Astrocyte (in vitro differentiated cells and primary cell): ENCODE results near the gene BARX2. TPM values are rescaled to one million over a fixed set of nuclear protein-coding genes. Genes with fewer than 3 reads are reported as not detected.
A peak's percentile ranks its signal among the peaks of the same experiment; 100 is the strongest.
"Not testable (repeated sequence)": the region's sequence is repeated elsewhere in the genome, so short reads cannot be mapped to it uniquely, and the experiment has no call there.

Experiments used
- DNase-seq: peaks from one replicate; pipeline ENCODE4 v3.0.0-alpha.2; 2010; ENCODE audit warnings: low read depth
- FAIRE-seq: peaks from 2 replicates; lab custom pipeline; 2011; peaks lifted over from hg19 to GRCh38; lab: Jason Lieb, UNC
- H2AFZ ChIP-seq: 2 replicates; pipeline ENCODE4 v1.6.0; 2012; ENCODE audit warnings: low read depth, low read length, inconsistent platforms
- H3K27ac ChIP-seq: 2 replicates; pipeline ENCODE4 v1.5.1; 2011; ENCODE audit warnings: low read depth, low read length, inconsistent platforms
- H3K27me3 ChIP-seq: 2 replicates; pipeline ENCODE4 v1.6.0; 2011; ENCODE audit warnings: low read length, inconsistent platforms; ENCODE audit not compliant: insufficient read depth
- H3K36me3 ChIP-seq: 2 replicates; pipeline ENCODE4 v1.5.1; 2011; ENCODE audit warnings: low read length, inconsistent platforms; ENCODE audit not compliant: insufficient read depth
- H3K4me1 ChIP-seq: 2 replicates; pipeline ENCODE4 v1.5.1; 2011; ENCODE audit warnings: low read length, inconsistent platforms; ENCODE audit not compliant: insufficient read depth
- H3K4me2 ChIP-seq: 2 replicates; pipeline ENCODE4 v1.6.0; 2012; ENCODE audit warnings: low read length, inconsistent platforms
- H3K4me3 ChIP-seq: 2 replicates; pipeline ENCODE4 v1.5.1; 2011; ENCODE audit warnings: low read depth, mild to moderate bottlenecking, low read length, inconsistent platforms; ENCODE audit not compliant: insufficient read depth
- H3K79me2 ChIP-seq: 2 replicates; pipeline ENCODE4 v1.6.0; 2012; ENCODE audit warnings: mild to moderate bottlenecking, low read length, inconsistent platforms; ENCODE audit not compliant: insufficient read depth
- H3K9ac ChIP-seq: 2 replicates; pipeline ENCODE4 v1.6.0; 2012; ENCODE audit warnings: mild to moderate bottlenecking, low read length, inconsistent platforms
- H3K9me3 ChIP-seq: 2 replicates; pipeline ENCODE4 v1.5.1; 2012; ENCODE audit warnings: low read depth, mild to moderate bottlenecking, low read length, inconsistent platforms; ENCODE audit not compliant: insufficient read depth
- H4K20me1 ChIP-seq: 2 replicates; pipeline ENCODE4 v1.6.0; 2012; ENCODE audit warnings: low read length, inconsistent platforms; ENCODE audit not compliant: insufficient read depth
- H3K27ac Mint-ChIP-seq: one replicate; pipeline ENCODE4 v1.8.0; 2021; ENCODE audit warnings: mild to moderate bottlenecking, mixed read lengths; ENCODE audit not compliant: unreplicated experiment
- H3K27me3 Mint-ChIP-seq: one replicate; pipeline ENCODE4 v1.8.0; 2021; ENCODE audit warnings: low read depth, mixed read lengths; ENCODE audit not compliant: unreplicated experiment
- H3K36me3 Mint-ChIP-seq: one replicate; pipeline ENCODE4 v1.8.0; 2021; ENCODE audit warnings: low read depth, mixed read lengths; ENCODE audit not compliant: unreplicated experiment
- H3K4me1 Mint-ChIP-seq: one replicate; pipeline ENCODE4 v1.8.0; 2021; ENCODE audit warnings: low read depth, mixed read lengths; ENCODE audit not compliant: unreplicated experiment
- H3K4me3 Mint-ChIP-seq: one replicate; pipeline ENCODE4 v1.8.0; 2021; ENCODE audit warnings: mild to moderate bottlenecking, moderate library complexity, mixed read lengths; ENCODE audit not compliant: unreplicated experiment
- H3K9me3 Mint-ChIP-seq: one replicate; pipeline ENCODE4 v1.8.0; 2021; ENCODE audit warnings: mild to moderate bottlenecking, mixed read lengths; ENCODE audit not compliant: unreplicated experiment
- EZH2 ChIP-seq: IDR thresholded peaks from 2 replicates; pipeline ENCODE4 v1.6.1; 2012; ENCODE audit warnings: mild to moderate bottlenecking, low read length, inconsistent platforms; ENCODE audit not compliant: insufficient read depth
- total RNA-seq: library from RNA; stranded (reverse); gene quantifications from 2 replicates; pipeline ENCODE4 v1.2.1, GENCODE V29; 2021
- TF ChIP-seq, protein P1 (sequence below): IDR thresholded peaks from 2 replicates; pipeline ENCODE4 v1.5.1; 2011; ENCODE audit warnings: low read depth, mild to moderate bottlenecking, inconsistent platforms, low read length, moderate library complexity; ENCODE audit not compliant: insufficient read depth

BARX2 gene
- total RNA-seq, 1 donor from 2014 or later = not detected

DNA sequence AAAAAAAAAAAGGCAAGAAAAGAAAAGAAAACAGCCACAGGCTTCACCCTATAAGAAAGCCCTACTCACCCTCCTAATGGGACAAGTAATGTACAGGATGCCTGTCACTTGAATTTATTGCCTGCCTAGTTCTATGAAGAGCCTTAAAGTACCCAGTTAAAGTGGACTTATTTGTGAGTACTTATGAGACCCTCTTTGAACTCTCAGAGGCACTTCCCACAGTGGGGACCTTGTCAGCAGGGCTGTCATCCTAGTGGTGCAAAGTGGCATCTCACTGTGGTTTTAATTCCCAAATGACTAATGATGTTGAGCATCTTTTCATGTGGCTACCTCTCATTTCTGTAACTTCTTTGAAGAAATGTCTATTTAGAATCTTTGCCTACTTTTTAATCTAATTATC is 41.8 kb upstream of the BARX2 start:
- no peak overlapping the region for H3K4me3 ChIP-seq
- H3K27me3 Mint-ChIP-seq = no peaks in the 10 kb centered on the region
- H3K27ac Mint-ChIP-seq = no peak overlapping the region
- DNase-seq (no peak), FAIRE-seq (no peak)
- no peaks in the 10 kb centered on the region for H3K4me1 Mint-ChIP-seq
- H3K4me1 ChIP-seq = no peaks in the 10 kb centered on the region
- TF ChIP-seq EZH2 = no peak
- TF ChIP-seq, protein P1, sequence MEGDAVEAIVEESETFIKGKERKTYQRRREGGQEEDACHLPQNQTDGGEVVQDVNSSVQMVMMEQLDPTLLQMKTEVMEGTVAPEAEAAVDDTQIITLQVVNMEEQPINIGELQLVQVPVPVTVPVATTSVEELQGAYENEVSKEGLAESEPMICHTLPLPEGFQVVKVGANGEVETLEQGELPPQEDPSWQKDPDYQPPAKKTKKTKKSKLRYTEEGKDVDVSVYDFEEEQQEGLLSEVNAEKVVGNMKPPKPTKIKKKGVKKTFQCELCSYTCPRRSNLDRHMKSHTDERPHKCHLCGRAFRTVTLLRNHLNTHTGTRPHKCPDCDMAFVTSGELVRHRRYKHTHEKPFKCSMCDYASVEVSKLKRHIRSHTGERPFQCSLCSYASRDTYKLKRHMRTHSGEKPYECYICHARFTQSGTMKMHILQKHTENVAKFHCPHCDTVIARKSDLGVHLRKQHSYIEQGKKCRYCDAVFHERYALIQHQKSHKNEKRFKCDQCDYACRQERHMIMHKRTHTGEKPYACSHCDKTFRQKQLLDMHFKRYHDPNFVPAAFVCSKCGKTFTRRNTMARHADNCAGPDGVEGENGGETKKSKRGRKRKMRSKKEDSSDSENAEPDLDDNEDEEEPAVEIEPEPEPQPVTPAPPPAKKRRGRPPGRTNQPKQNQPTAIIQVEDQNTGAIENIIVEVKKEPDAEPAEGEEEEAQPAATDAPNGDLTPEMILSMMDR = peak; percentile 16
- no peaks in the 10 kb centered on the region for H3K36me3 ChIP-seq
- no peaks in the 10 kb centered on the region for H4K20me1 ChIP-seq
- H3K9ac ChIP-seq = no peak overlapping the region
- H3K36me3 Mint-ChIP-seq = no peaks in the 10 kb centered on the region
- H3K27me3 ChIP-seq = no peaks in the 10 kb centered on the region
- no peaks in the 10 kb centered on the region for H3K79me2 ChIP-seq
- no peak overlapping the region for H3K27ac ChIP-seq
- H3K9me3 Mint-ChIP-seq = no peaks in the 10 kb centered on the region
- H3K9me3 ChIP-seq = no peaks in the 10 kb centered on the region
- H3K4me3 Mint-ChIP-seq = no peak overlapping the region
- H3K4me2 ChIP-seq = no peak overlapping the region
- H2AFZ ChIP-seq = no peak overlapping the region

- H3K9me3 Mint-ChIP-seq, H3K27ac ChIP-seq, H3K27ac Mint-ChIP-seq, H3K27me3 ChIP-seq, DNase-seq, H2AFZ ChIP-seq, H3K4me1 Mint-ChIP-seq, H3K9ac ChIP-seq, H3K36me3 Mint-ChIP-seq, H3K9me3 ChIP-seq, H3K79me2 ChIP-seq, FAIRE-seq, H4K20me1 ChIP-seq, H3K4me1 ChIP-seq, H3K4me3 Mint-ChIP-seq, H3K4me3 ChIP-seq, H3K4me2 ChIP-seq, H3K27me3 Mint-ChIP-seq, H3K36me3 ChIP-seq: not testable (repeated sequence)
These were observed 31.2 kb upstream of the BARX2 start for GRCh38 chr11:129344301-129344940.

DNA sequence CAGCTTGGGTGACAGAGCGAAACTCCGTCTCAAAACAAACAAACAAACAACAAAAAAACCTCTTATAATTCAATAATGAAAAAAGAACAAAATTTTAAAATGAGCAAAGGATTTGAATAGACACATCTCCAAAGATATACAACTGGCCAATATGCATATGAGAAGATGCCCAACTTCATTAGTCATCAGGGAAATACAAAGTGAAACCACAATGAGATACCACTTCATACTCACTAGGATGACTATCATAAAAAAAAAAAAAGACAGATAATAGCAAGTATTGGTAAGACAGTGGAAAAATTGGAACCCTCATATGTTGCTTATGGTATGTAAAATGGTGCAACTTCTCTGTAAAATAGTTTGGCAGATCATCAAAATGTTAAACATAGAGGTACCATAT is 28.7 kb upstream of the BARX2 start:
- Histone ChIP-seq H4K20me1 (no peaks in the 10 kb centered on the region), H2AFZ (no peak overlapping the region), H3K27ac (no peak overlapping the region), H3K4me2 (no peak overlapping the region), H3K79me2 (no peaks in the 10 kb centered on the region), H3K4me1 (no peaks in the 10 kb centered on the region), H3K9me3 (no peaks in the 10 kb centered on the region), H3K36me3 (no peaks in the 10 kb centered on the region), H3K9ac (no peak overlapping the region), H3K27me3 (peaks cover 2% of the 10 kb centered on the region), H3K4me3 (no peak overlapping the region)
- peaks cover 18% of the 10 kb centered on the region for H3K27me3 Mint-ChIP-seq
- no peaks in the 10 kb centered on the region for H3K4me1 Mint-ChIP-seq
- no peaks in the 10 kb centered on the region for H3K36me3 Mint-ChIP-seq
- DNase-seq (no peak), FAIRE-seq (no peak)
- no peak overlapping the region for H3K27ac Mint-ChIP-seq
- TF ChIP-seq, protein P1 = no peak
- TF ChIP-seq EZH2 = no peak
- H3K4me3 Mint-ChIP-seq = no peak overlapping the region
- peaks cover 5% of the 10 kb centered on the region for H3K9me3 Mint-ChIP-seq
